ENCODE data around the gene PARP4. TPM values are rescaled to one million over a fixed set of nuclear protein-coding genes. Genes with fewer than 3 reads are reported as not detected.
"Not testable (repeated sequence)": the region's sequence is repeated elsewhere in the genome, so short reads cannot be mapped to it uniquely, and the experiment has no call there.

PARP4 gene
- total and polyA plus RNA-seq, 2 donors (not counting 1 experiment from before 2014, with no cell fraction given), result 22.2 to 88.8 TPM

GRCh38 chr13:24486017-24486657 is 26.4 kb downstream of the PARP4 start:
- H3K9me3 ChIP-seq (ENCODE audit: control extremely low read depth in 1 of 3, control insufficient read depth in 2 of 3, insufficient read depth in 1 of 3, low read length in 2 of 3); H2AFZ ChIP-seq (ENCODE audit: insufficient read depth, low read depth, low read length, poor library complexity, severe bottlenecking); intact Hi-C loops (cut with micrococcal nuclease); H3K27me3 ChIP-seq (replicated peaks in 1 of 4; ENCODE audit: control extremely low read depth in 1 of 4, control insufficient read depth in 3 of 4, insufficient read depth in 4 of 4, low read length in 3 of 4); H3K79me2 ChIP-seq (ENCODE audit: control insufficient read depth, insufficient read depth, low read length); H4K20me1 ChIP-seq (ENCODE audit: control insufficient read depth, insufficient read depth, low read length, poor library complexity, severe bottlenecking); CTCF ChIA-PET; POLR2A ChIA-PET; H3K9me3 Mint-ChIP-seq (ENCODE audit: insufficient read depth); H3K4me1 Mint-ChIP-seq; H3K4me3 Mint-ChIP-seq; H3K27ac Mint-ChIP-seq; H3K27me3 Mint-ChIP-seq; ATAC-seq (ENCODE audit: low read depth); H3K9ac ChIP-seq (ENCODE audit: low read length); DNase-seq; H3K27ac ChIP-seq (ENCODE audit: low read length in 2 of 2); H3K4me2 ChIP-seq (replicated peaks; ENCODE audit: low read depth, low read length, poor library complexity, severe bottlenecking); H3K4me1 ChIP-seq (ENCODE audit: control insufficient read depth in 2 of 2, insufficient read depth in 2 of 2, low read length in 2 of 2); H3K4me3 ChIP-seq (ENCODE audit: control extremely low read depth in 1 of 5, extremely low read depth in 1 of 5, insufficient read depth in 1 of 5, low read depth in 2 of 5, low read length in 4 of 5): not testable (repeated sequence)
- no CpG with 5 or more reads among the region's 3 CpGs for WGBS (ENCODE audit: insufficient coverage)
- peaks cover 6 to 55% of the 10 kb centered on the region in 2 experiments for H3K36me3 ChIP-seq (replicated peaks in 1 of 2; ENCODE audit: control extremely low read depth in 1 of 2, control insufficient read depth in 1 of 2, extremely low read depth in 1 of 2, insufficient read depth in 2 of 2, low read length in 1 of 2)

- Histone ChIP-seq H3K4me2 (replicated peaks; ENCODE audit: low read depth, low read length, poor library complexity, severe bottlenecking) (no peak overlapping the region), H3K27me3 (replicated peaks in 1 of 4; ENCODE audit: control extremely low read depth in 1 of 4, control insufficient read depth in 3 of 4, insufficient read depth in 4 of 4, low read length in 3 of 4) (no peaks in the 10 kb centered on the region), H3K4me3 (ENCODE audit: control extremely low read depth in 1 of 5, extremely low read depth in 1 of 5, insufficient read depth in 1 of 5, low read depth in 2 of 5, low read length in 4 of 5) (no peak overlapping the region), H3K9ac (ENCODE audit: low read length) (no peak overlapping the region), H3K36me3 (replicated peaks in 1 of 2; ENCODE audit: control extremely low read depth in 1 of 2, control insufficient read depth in 1 of 2, extremely low read depth in 1 of 2, insufficient read depth in 2 of 2, low read length in 1 of 2) (peaks cover 1 to 57% of the 10 kb centered on the region in 2 experiments), H2AFZ (ENCODE audit: insufficient read depth, low read depth, low read length, poor library complexity, severe bottlenecking) (no peak overlapping the region), H3K79me2 (ENCODE audit: control insufficient read depth, insufficient read depth, low read length) (no peaks in the 10 kb centered on the region), H3K9me3 (ENCODE audit: control extremely low read depth in 1 of 3, control insufficient read depth in 2 of 3, insufficient read depth in 1 of 3, low read length in 2 of 3) (no peaks in the 10 kb centered on the region), H3K27ac (ENCODE audit: low read length in 2 of 2) (no peak overlapping the region), H4K20me1 (ENCODE audit: control insufficient read depth, insufficient read depth, low read length, poor library complexity, severe bottlenecking) (no peaks in the 10 kb centered on the region), H3K4me1 (ENCODE audit: control insufficient read depth in 2 of 2, insufficient read depth in 2 of 2, low read length in 2 of 2) (no peaks in the 10 kb centered on the region)
- H3K27me3 Mint-ChIP-seq, result no peaks in the 10 kb centered on the region
- ChIA-PET CTCF (no interaction called here), POLR2A (no interaction called here)
- DNase-seq (no peak), ATAC-seq (ENCODE audit: low read depth) (no peak)
- TF ChIP-seq CTCF (IDR thresholded peaks at IDR 0.05) (no peak), EZH2 (IDR thresholded peaks at IDR 0.05; ENCODE audit: borderline replicate concordance, insufficient read depth, low read depth, low read length, poor library complexity, severe bottlenecking) (no peak)
- no peak overlapping the region for H3K4me3 Mint-ChIP-seq
- no peaks in the 10 kb centered on the region for H3K9me3 Mint-ChIP-seq (ENCODE audit: insufficient read depth)
- H3K27ac Mint-ChIP-seq, result no peak overlapping the region
- 97% methylated on average over 4 of the region's 5 CpGs for WGBS (ENCODE audit: insufficient coverage)
- intact Hi-C loops (cut with micrococcal nuclease), result no loop called here
- no peaks in the 10 kb centered on the region for H3K4me1 Mint-ChIP-seq
Measured at GRCh38 chr13:24473686-24474085, 38.9 kb downstream of the PARP4 start.

- peaks cover 3 to 61% of the 10 kb centered on the region in 2 experiments for H3K36me3 ChIP-seq (replicated peaks in 1 of 2; ENCODE audit: control extremely low read depth in 1 of 2, control insufficient read depth in 1 of 2, extremely low read depth in 1 of 2, insufficient read depth in 2 of 2, low read length in 1 of 2)
- H3K4me1 Mint-ChIP-seq; H3K27ac ChIP-seq (ENCODE audit: low read length in 2 of 2); H3K27me3 Mint-ChIP-seq; H2AFZ ChIP-seq (ENCODE audit: insufficient read depth, low read depth, low read length, poor library complexity, severe bottlenecking); DNase-seq; H3K4me2 ChIP-seq (replicated peaks; ENCODE audit: low read depth, low read length, poor library complexity, severe bottlenecking); intact Hi-C loops (cut with micrococcal nuclease); H4K20me1 ChIP-seq (ENCODE audit: control insufficient read depth, insufficient read depth, low read length, poor library complexity, severe bottlenecking); H3K27me3 ChIP-seq (replicated peaks in 1 of 4; ENCODE audit: control extremely low read depth in 1 of 4, control insufficient read depth in 3 of 4, insufficient read depth in 4 of 4, low read length in 3 of 4); H3K4me3 Mint-ChIP-seq; POLR2A ChIA-PET; ATAC-seq (ENCODE audit: low read depth); H3K9me3 ChIP-seq (ENCODE audit: control extremely low read depth in 1 of 3, control insufficient read depth in 2 of 3, insufficient read depth in 1 of 3, low read length in 2 of 3); H3K4me3 ChIP-seq (ENCODE audit: control extremely low read depth in 1 of 5, extremely low read depth in 1 of 5, insufficient read depth in 1 of 5, low read depth in 2 of 5, low read length in 4 of 5); CTCF ChIA-PET; H3K9ac ChIP-seq (ENCODE audit: low read length); H3K4me1 ChIP-seq (ENCODE audit: control insufficient read depth in 2 of 2, insufficient read depth in 2 of 2, low read length in 2 of 2); H3K27ac Mint-ChIP-seq; H3K9me3 Mint-ChIP-seq (ENCODE audit: insufficient read depth); H3K79me2 ChIP-seq (ENCODE audit: control insufficient read depth, insufficient read depth, low read length): not testable (repeated sequence)
- WGBS (ENCODE audit: insufficient coverage), result 93% methylated on average over 2 of the region's 5 CpGs
Measured at GRCh38 chr13:24472129-24472528, 40.4 kb downstream of the PARP4 start.
